GM19238 (cell line): Measurements from ENCODE around the gene ACER2.
"Not testable (repeated sequence)": the region's sequence is repeated elsewhere in the genome, so short reads cannot be mapped to it uniquely, and the experiment has no call there.

Source experiments
- DNase-seq: peaks from one replicate; pipeline ENCODE4 v3.0.0; 2011; ENCODE audit warnings: low spot score; ENCODE audit not compliant: insufficient read length

Gene ACER2

DNA sequence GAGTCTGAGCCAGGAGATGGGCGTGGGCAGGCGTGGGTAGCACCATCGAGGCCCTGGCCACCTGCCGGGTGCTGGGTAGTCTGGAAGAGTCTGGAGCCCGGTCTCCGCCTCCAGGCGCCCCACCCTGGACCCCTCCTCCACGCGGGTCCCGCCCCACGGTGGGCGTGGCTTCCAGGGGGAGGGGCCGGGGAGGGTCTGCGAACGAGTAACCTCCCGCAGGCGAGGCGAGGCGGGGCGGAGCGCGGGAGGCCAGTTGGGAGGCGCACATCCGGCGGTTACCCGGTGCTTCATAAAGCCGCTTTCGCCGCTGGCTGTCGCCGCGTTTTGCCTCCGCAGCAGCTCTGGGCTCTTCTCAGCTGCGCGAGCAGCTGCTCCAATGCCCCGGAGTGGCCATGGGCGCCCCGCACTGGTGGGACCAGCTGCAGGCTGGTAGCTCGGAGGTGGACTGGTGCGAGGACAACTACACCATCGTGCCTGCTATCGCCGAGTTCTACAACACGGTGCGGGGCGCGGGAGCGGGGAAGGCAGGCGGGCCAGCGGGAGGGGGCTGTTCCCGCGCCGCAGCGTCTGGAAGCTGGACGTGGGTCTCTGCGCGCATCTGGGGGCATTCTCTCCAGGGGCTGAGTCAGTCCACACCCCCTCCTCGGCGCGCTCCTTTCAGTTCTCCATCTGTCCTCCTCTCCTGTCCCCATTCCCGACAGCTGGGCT lies at the start of gene ACER2:
Gene ACER2, plus strand, starts transcription at position 317 of the 708 bp plus-strand sequence. Its CDS starts 76 bp downstream, at position 393.
- peak; percentile 82 for DNase-seq

DNA sequence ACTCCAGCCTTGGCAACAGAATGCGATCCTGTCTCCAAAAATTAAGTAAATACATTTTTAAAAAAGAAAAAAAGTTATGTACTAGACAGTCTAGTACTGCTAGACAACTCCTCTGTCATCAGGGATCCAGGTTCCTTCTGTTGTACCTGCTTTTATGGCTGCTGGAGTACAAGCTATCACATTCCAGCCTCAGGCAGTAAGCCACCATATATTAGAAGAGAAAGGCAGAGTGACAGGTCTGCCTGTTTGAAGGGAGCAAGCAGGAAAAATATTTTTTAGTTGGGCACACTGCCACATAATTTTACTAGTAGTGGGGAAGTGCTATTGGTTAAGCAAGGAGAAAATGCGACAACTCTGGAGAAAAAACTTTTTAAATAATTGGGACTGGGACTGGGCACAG lies 39.7 kb upstream of the ACER2 start:
- DNase-seq, result no peak

DNA sequence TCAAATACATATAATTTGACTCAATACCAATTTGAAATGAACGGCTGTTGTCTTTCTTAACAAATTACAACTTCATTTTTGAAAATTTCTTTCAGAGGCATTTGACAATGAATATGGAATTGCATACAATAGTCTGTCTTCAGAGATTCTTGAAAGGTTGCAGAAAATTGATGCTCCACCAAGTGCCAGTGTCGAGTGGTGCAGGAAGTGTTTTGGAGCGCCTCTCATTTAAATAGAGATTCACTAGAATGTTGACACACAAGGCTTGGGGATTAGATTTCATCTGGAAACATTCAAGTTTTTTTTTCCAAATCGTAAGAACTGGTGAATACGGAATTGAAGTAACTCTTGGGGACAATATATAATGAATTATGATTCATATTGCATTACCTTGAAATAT lies 36.9 kb upstream of the ACER2 start:
- no peak for DNase-seq

DNA sequence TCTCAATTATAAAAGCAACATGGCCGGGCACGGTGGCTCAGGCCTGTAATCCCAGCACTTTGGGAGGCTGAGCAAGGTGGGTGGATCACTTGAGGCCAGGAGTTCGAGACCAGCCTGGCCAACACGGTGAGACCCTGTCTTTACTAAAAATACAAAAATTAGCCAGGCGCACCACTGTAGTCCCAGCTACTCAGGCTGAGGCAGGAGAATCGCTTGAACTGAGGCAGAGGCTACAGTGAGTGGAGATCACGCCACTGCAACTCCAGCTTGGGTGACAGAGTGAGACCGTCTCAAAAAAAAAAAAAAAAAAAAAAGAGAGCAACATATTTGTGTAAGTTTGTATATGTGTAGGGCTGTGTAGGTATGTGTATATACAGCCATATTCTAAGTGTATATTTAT lies 36.2 kb upstream of the ACER2 start:
- no peak for DNase-seq

DNA sequence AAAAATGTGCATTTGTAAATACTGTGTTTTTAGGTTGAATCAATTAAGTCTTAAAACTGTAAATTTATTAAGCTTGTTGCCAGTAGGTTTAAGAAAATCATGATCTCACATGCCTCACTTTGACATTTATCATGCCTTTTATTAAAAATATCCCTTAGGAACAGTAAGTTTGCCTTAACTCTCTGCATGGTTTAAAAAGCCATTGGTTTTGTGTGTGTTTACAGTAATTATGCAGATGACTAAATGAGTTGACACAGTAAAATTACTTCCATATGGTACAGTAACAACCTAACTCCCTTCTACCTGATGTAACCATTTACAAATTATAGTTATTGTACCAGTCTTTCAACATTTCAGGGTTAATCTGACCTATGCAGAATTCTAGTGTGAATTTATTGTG lies 35.3 kb upstream of the ACER2 start:
- no peak for DNase-seq

DNA sequence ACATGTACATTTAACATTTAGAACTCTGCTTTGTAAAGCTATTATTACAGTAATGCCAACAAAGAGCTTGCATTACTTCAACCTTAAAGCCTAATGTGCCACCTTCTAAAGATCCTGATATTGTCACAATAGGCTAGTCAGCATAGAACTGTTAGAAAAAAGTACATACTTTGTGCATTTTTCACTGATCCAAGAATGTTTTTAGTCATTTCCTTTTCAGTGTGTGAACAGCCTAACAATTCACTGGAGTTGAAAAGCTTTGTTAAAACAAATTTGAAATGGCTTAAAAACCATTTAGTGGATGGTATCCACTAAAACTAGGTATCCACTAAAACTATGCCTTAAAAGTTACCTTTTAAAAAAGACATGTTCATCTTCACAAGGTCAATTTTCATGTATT lies 33.3 kb upstream of the ACER2 start:
- DNase-seq, result no peak

DNA sequence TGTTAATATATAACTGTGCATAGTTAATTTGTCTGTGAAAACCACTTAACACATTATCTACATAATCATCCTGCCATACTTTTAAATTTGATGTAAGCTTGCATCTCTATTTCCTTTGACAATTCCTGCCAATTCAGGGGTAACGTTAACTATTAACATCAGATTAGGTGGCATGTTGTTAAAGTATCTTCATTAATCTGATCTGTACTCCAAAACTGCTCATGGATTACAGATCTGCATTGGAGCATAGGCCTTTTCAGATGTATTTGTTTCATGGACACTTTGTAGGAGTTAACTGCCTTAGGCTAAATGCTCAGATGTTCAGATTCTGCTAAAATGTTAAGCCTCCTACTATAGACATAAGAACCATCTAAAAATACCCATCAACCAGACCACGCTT lies 31.9 kb upstream of the ACER2 start:
- DNase-seq, result no peak

DNA sequence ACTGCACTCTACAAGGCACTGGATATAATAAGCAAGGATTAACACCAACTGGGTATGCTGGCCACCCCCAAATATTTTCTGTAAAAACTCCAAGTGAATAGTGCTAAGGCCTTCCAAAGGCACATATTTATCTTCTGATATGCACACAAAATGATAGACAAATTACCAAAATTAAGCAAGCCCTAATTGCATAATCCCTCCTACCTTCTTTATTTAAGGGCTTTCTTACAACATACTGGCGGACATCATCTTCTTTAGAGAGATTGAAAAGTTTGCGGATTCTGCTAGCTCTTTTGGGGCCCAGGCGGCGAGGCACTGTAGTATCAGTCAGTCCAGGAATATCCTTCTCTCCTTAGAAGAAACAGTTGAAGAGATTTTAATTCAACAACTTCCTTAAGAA lies 30.6 kb upstream of the ACER2 start:
- no peak for DNase-seq

DNA sequence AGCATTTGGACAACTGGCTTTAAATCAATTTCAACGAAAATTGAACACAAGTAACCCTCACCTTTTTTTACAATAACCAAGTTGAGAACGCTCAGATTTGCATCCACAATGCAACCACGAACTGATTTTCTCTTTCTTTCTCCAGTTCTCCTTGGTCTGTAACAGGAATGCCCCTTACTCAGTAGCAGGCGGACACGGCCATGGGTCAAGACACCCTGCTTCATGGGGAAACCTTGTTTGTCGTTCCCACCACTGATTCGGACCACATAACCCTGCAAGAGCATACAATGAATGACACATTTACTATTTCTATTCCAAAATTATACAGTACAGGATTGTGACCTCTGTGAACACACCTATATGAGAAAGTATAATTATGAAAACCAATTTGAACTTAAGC lies 30.2 kb upstream of the ACER2 start:
- DNase-seq, result no peak

DNA sequence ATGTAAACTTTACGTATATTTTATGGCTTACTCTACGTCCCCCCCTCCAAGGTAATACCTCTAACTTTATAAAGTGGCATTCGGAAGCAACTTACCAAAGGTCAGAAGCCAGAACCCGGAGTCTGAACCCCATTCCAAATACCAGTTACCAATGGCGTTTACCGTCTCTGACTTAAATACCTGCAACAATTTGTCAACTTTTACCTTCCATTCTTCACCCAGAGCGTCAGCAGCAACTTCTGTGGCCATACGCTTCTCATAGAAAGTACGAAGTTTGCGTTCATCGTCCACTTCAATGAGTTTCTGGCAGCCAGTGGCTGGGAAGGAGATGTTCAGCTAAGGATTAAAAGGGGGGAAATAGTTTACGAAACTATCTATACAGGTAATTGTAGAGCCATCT lies 29.5 kb upstream of the ACER2 start:
- no peak for DNase-seq

DNA sequence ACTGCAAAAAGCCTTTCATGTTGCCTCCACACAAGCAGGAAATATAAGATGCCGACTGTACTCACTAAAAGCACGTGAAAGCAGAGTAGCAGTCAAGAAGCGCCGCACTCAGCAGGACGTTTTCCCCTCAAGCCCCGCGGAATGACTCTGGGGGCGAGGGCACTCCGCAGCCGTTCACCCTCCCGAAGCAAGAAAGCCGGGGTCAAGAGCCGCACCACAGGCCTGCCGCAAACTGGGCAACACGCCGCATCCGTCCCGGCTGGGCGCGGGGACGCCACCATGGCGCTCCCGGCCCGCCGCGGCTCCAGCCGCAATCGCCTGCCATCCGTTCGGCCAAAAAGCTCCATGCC lies 29.1 kb upstream of the ACER2 start:
- DNase-seq, result peak; percentile 8

DNA sequence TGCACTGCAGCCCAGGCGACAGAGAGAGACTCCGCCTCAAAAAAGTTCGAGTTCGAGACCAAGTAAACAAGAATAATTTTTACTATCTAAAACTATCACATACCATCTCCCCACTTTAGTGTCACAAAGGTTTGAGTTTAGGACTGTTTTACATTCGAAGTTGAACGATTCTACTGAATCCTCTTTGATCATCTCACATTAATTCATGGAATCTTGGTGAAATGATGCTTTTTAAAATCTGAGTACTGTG lies 28.1 kb upstream of the ACER2 start:
- no peak for DNase-seq

DNA sequence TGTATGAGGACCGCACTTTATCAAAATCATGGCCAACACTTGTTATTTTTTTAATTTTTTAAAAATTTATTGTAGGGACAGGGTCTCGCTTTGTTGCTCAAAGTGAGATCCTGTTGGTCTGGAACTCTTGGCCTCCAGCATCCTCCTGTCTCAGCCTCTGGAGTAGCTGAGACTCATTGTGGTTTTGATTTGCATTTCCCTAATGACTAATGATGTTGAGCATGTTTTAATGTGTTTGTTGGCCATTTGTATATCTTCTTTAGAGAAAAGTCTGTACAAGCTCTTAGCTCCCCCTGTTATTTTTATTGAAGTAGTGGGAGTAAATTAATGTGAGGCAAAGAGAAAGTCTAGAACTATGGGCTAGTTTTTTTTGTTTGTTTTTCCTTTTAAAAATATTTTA lies 27.2 kb upstream of the ACER2 start:
- no peak for DNase-seq

DNA sequence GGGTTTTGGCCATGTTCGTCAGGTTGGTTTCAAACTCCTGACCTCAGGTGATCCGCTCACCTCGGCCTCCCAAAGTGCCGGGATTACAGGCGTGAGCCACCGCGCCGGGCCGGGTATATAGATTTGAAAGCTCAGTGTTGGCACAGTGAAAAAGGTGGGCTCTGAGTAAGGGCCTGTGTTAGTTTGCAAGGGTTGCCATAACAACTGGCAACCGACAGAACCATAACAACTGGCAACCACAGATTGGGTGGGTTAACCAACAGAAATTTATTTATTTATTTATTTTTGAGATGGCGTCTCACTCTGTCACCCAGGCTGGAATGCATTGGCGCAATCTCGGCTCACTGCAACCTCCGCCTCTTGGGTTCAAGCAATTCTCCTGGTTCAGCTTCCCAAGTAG lies 23.6 kb upstream of the ACER2 start:
- not testable (repeated sequence) for DNase-seq

DNA sequence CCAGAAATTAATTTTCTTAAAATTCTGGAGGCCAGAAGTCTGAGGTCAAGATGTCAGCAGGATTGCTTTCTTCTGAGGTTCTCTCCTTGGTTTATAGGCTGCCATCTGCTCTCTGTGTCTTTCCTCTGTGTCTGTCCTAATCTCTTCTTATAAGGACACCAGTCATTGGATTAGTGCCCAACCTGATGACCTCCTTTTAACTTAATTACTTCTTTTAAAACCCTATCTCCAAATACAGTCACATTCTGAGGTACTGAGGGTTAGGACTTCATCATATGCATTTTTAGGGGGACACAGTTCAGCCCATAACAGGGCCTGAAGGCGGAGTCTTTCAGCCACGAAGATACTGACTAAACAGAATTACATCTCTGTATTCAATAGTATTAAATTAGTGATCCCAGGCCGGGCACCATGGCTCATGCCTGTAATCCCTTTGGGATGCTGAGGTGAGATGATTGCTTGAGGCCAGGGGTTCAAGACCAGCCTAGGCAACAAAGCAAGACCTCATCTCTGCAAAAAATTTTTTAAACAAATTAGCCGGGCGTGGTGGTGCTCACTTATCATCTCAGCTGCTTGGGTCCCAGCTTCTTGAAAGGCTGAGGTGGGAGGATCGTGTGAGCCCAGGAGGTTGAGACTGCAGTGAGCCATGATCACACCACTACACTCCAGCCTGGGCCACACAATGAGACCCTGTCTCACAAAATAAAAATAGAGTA lies 22.9 kb upstream of the ACER2 start:
- DNase-seq, result no peak

DNA sequence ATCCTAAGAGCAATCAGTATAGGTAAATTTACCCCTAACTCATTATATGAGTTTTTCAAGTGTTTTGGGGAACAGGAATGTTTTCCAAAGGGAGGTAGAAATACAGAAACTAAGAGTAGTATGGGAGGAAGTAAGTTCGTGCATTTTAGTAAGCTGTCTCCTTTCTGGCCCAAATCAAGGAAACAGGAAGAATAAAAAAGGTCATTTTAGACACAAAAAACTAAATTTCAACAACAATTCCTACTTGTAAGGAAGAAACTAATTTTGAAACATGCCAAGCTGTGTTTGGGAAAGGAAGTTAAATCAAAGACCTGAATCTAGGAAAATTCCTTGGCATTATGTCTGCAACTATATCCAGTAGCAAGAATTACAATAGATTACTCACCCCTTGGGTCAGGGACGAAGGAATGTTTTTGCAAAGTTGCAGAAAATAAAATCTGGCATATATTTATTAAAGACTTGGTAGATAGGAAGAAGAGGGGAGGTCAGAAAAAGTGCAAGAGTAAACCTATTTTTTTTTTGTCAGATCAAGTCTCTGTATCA lies 22.2 kb upstream of the ACER2 start:
- no peak for DNase-seq

DNA sequence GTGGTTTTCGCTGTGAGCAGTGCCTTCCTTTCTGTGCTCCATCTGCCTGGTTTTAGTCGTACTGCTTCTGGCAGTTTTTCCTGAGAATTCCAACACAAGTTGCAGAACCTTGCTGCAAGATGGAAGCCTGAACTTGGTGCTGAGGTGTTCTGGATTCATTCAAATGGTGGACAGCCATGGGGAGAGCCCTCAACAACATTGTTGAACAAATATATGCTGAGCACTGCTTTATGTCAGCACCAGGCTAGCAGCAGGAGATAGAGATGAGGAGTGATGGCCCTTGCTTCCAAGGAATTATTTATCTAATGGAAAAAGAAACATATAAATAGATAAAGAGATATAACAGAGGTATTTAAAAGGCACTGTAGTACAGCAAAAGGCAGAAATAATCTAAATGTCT lies 21.5 kb upstream of the ACER2 start:
- no peak for DNase-seq

DNA sequence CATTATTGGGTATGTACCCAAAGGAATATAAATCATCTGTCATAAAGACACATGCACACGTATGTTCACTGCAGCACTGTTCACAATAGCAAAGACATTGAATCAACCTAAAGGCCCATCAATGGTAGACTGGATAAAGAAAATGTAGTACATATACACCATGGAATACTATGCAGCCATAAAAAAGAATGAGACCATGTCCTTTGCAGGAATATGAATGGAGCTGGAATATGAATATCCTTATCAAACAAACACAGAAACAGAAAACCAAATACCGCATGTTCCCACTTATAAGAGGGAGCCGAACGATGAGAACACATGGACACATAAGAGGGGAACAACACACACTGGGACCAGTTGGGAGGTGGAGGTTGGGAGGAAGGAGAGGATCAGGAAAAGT lies 19.3 kb upstream of the ACER2 start:
- not testable (repeated sequence) for DNase-seq

DNA sequence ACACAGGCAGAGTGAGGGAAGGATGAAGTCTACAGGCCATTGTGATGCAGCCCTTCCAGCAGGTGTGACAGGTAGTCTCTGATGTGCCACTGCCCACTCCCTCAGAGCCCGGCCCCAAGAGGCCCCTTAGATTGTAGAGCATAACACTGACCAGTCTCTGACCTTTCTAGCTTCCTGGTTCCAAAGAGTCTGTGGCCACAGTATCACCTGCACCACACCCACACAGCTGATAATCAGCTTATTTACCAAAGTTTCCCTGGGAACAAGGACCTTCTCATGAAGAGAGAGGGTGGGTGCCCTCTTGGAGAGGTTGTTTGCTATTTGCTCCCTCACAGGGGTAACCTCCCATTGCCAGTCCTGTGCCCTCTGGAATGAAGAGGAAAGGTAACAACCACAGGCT lies 11.0 kb upstream of the ACER2 start:
- no peak for DNase-seq

DNA sequence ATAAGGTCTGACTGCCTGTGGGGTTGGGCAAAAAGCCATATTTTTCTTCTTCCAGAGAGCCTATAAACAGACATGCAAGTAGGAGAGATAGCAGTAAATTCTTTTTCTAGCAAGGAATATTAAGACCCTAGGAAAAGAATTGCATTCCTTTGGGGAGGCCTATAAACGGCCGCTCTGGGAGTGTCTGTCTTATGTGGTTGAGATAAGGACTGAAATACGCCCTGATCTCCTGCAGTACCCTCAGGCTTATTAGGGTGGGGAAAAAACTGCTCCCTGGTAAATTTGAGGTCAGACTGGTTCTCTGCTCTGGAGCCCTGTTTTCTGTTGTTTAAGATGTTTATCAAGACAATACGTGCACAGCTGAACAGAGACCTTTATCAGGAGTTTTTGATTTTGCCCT lies 5.6 kb upstream of the ACER2 start:
- DNase-seq, result not testable (repeated sequence)

DNA sequence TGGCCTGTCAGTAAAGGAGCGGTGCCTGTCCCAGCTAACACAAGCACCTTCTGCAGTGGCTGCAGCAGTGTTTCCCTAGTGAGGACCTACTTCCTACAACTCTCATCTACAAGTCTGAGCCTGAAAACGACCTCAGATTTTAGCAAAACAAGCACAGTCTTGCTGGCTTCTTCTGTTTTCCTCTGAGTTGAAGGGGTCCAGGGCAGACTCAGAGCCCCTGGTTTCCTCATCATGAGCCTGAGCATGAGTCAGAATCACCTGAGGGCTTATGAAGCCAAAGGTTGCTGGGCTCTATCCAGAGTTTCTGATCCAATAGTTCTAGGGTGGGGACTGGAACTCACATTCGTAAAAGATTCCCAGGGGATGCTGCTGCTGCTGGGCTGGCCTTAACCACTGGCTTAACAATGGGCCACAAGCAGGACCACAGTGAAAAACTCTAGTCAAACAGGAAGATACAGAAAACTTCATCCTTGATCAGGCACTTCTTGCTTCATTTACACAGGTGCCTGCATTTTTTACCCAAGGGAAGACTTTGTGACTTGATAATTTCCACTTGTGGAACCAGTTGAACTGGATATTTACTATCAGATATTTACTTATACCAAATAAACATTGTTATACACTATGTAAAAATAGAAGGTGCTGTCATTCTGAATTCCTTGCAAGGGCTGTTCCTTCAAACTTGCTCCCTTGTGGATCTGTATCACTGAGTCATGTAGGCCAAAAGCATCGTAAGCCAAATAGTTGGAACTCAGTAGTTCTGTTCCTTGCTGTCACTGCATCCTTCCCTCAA lies 4.3 kb upstream of the ACER2 start:
- no peak for DNase-seq

DNA sequence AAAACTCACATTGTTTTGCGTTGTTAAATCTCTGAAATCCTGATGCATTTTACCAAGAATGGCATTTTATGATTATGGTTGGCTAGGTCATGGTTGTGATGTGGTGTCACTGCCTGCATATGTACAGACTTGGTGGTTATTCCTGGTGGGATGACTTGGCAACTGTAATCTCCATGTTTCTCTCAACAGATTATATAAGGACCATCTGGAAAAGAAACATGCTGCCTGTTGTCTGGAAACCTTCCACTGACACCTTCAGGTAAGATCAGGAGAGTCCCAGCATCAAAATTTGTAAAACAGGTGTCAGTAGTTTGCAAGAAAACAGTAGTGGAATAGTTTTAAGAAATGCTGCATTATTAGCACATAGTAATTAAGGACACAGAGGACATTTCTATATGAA lies 3.0 kb upstream of the ACER2 start:
- DNase-seq, result no peak

DNA sequence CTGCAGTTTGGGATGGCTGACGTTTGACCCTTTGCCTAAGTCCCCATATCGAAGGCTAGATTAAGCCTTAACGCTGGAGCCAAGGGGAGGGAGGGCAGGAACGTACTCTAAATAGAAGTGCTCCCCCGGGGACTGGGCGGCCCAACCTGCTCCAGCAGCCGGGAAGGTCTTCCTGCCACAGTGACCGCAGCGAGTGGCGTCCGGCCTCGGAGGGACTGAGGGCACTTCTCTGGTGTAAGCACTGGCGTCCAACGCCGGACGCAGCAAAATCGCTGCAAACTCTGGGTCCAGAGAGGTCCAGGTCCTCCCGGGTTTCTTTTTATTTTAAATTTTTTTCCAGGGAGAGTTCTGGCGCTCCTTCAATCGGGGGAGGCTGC lies 505 bp upstream of the ACER2 start:
- DNase-seq, result no peak
